Activated T-helper 1 cell treated with anti-CD3 and anti-CD28 coated beads, Interleukin-12 subunit alpha, Interleukin-12 subunit beta, Interleukin-2, Interleukin-4 antibody, amounts not matched to agents 30 ng/mL and 10 ng/mL and 1 ng/mL, durations not matched to agents 14 hours and 24 hours and 36 hours (primary cell): ENCODE results near the gene FGF22. TPM values are rescaled to one million over a fixed set of nuclear protein-coding genes. Genes with fewer than 3 reads are reported as not detected.

Source experiments
- DNase-seq: peaks from one replicate; pipeline ENCODE4 v3.0.0; 2021; ENCODE audit warnings: low spot score
- H3K27ac Mint-ChIP-seq: one replicate; pipeline ENCODE4 v1.8.0; 2021; ENCODE audit warnings: mild to moderate bottlenecking, mixed read lengths
- H3K27me3 Mint-ChIP-seq: one replicate; pipeline ENCODE4 v1.8.0; 2022; ENCODE audit warnings: mild to moderate bottlenecking, moderate library complexity, mixed read lengths; ENCODE audit not compliant: insufficient read depth
- H3K36me3 Mint-ChIP-seq: one replicate; pipeline ENCODE4 v1.8.0; 2021; ENCODE audit warnings: low read depth, mixed read lengths
- H3K4me1 Mint-ChIP-seq: one replicate; pipeline ENCODE4 v1.8.0; 2021; ENCODE audit warnings: low read depth, mixed read lengths
- H3K4me3 Mint-ChIP-seq: one replicate; pipeline ENCODE4 v1.8.0; 2021; ENCODE audit warnings: mild to moderate bottlenecking, moderate library complexity, mixed read lengths
- H3K9me3 Mint-ChIP-seq: one replicate; pipeline ENCODE4 v1.8.0; 2021; ENCODE audit warnings: mixed read lengths
- intact Hi-C: fragments of 100-400 bp; cut with micrococcal nuclease; formaldehyde crosslinking; loops from one replicate; pipeline ENCODE4 v1.15.1; 2024
- total RNA-seq: library from RNA; stranded (reverse); gene quantifications from 2 replicates; pipeline ENCODE4 v1.2.3, GENCODE V29; 2022

The FGF22 gene
- total RNA-seq, 1 donor from 2014 or later = not detected

GRCh38 chr19:655691-656090 lies 16.0 kb downstream of the FGF22 start:
- intact Hi-C loops = no loop called here
- Mint-ChIP-seq H3K4me1 (peaks cover 9% of the 10 kb centered on the region), H3K27ac (no peak overlapping the region), H3K4me3 (no peak overlapping the region), H3K9me3 (no peaks in the 10 kb centered on the region), H3K36me3 (peaks cover 9% of the 10 kb centered on the region), H3K27me3 (no peaks in the 10 kb centered on the region)
- DNase-seq = no peak

GRCh38 chr19:656751-657559 lies 17.3 kb downstream of the FGF22 start:
- Mint-ChIP-seq H3K9me3 (no peaks in the 10 kb centered on the region), H3K27ac (no peak overlapping the region), H3K4me3 (no peak overlapping the region), H3K4me1 (peaks cover 19% of the 10 kb centered on the region), H3K27me3 (no peaks in the 10 kb centered on the region), H3K36me3 (peaks cover 9% of the 10 kb centered on the region)
- DNase-seq = no peak
- intact Hi-C loops = no loop called here

GRCh38 chr19:657611-658010 lies 17.9 kb downstream of the FGF22 start:
- H3K4me3 Mint-ChIP-seq = no peak overlapping the region
- H3K9me3 Mint-ChIP-seq = no peaks in the 10 kb centered on the region
- peaks cover 19% of the 10 kb centered on the region for H3K4me1 Mint-ChIP-seq
- H3K27ac Mint-ChIP-seq = no peak overlapping the region
- no peak for DNase-seq
- intact Hi-C loops = no loop called here
- H3K36me3 Mint-ChIP-seq = peaks cover 9% of the 10 kb centered on the region
- no peaks in the 10 kb centered on the region for H3K27me3 Mint-ChIP-seq

- intact Hi-C loops = no loop called here
- peaks cover 19% of the 10 kb centered on the region for H3K4me1 Mint-ChIP-seq
- no peak for DNase-seq
- no peaks in the 10 kb centered on the region for H3K27me3 Mint-ChIP-seq
- peaks cover 9% of the 10 kb centered on the region for H3K36me3 Mint-ChIP-seq
- no peak overlapping the region for H3K4me3 Mint-ChIP-seq
- no peaks in the 10 kb centered on the region for H3K9me3 Mint-ChIP-seq
- no peak overlapping the region for H3K27ac Mint-ChIP-seq
Observed at GRCh38 chr19:658059-658839, 18.6 kb downstream of the FGF22 start.

GRCh38 chr19:658916-659839 lies 19.5 kb downstream of the FGF22 start:
- H3K27me3 Mint-ChIP-seq = no peaks in the 10 kb centered on the region
- no peaks in the 10 kb centered on the region for H3K9me3 Mint-ChIP-seq
- intact Hi-C loops = no loop called here
- H3K4me1 Mint-ChIP-seq = peaks cover 27% of the 10 kb centered on the region
- peak overlapping the region; percentile 95 for H3K4me3 Mint-ChIP-seq
- DNase-seq = no peak
- H3K27ac Mint-ChIP-seq = no peak overlapping the region
- H3K36me3 Mint-ChIP-seq = peaks cover 9% of the 10 kb centered on the region

- intact Hi-C loops = loop anchor here (1.0 to 5.0 kb wide), 6 partner anchors 22 to 266 kb away; partner anchors contain the start of genes ARID3A, BSG, FGF22 and POLRMT
- Mint-ChIP-seq H3K36me3 (peaks cover 5% of the 10 kb centered on the region), H3K9me3 (no peaks in the 10 kb centered on the region), H3K4me1 (peaks cover 33% of the 10 kb centered on the region), H3K27ac (peak overlapping the region; percentile 97), H3K27me3 (no peaks in the 10 kb centered on the region), H3K4me3 (peak overlapping the region; percentile 95)
- DNase-seq = no peak
Observed at GRCh38 chr19:660793-661426, 21.2 kb downstream of the FGF22 start.

- Mint-ChIP-seq H3K9me3 (no peaks in the 10 kb centered on the region), H3K27ac (peak overlapping the region; percentile 97), H3K4me3 (peak overlapping the region; percentile 95), H3K4me1 (peaks cover 33% of the 10 kb centered on the region), H3K27me3 (no peaks in the 10 kb centered on the region), H3K36me3 (peaks cover 5% of the 10 kb centered on the region)
- intact Hi-C loops = loop anchor here (1.0 to 5.0 kb wide), 6 partner anchors 22 to 266 kb away; partner anchors contain the start of genes ARID3A, BSG, FGF22 and POLRMT
- peak; percentile 71 for DNase-seq
Observed at GRCh38 chr19:661427-662196, 21.9 kb downstream of the FGF22 start.

GRCh38 chr19:662207-662961 lies 22.7 kb downstream of the FGF22 start:
- H3K4me3 Mint-ChIP-seq = peak overlapping the region; percentile 95
- no peaks in the 10 kb centered on the region for H3K9me3 Mint-ChIP-seq
- H3K4me1 Mint-ChIP-seq = peaks cover 33% of the 10 kb centered on the region
- H3K36me3 Mint-ChIP-seq = peaks cover 5% of the 10 kb centered on the region
- DNase-seq = peak; percentile 68
- no peaks in the 10 kb centered on the region for H3K27me3 Mint-ChIP-seq
- intact Hi-C loops = loop anchor here (5.0 kb wide), 2 partner anchors 200 to 265 kb away; partner anchors contain the start of gene ARID3A
- peak overlapping the region; percentile 97 for H3K27ac Mint-ChIP-seq

- H3K36me3 Mint-ChIP-seq = peaks cover 5% of the 10 kb centered on the region
- DNase-seq = peak; percentile 84
- peak within 1 kb of the TSS; percentile 97 for H3K27ac Mint-ChIP-seq
- no peaks in the 10 kb centered on the region for H3K27me3 Mint-ChIP-seq
- peaks cover 33% of the 10 kb centered on the region for H3K4me1 Mint-ChIP-seq
- H3K9me3 Mint-ChIP-seq = no peaks in the 10 kb centered on the region
- H3K4me3 Mint-ChIP-seq = peak within 1 kb of the TSS; percentile 95
- intact Hi-C loops = loop anchor here (1.0 to 5.0 kb wide), 4 partner anchors 17 to 264 kb away; partner anchors contain the start of genes ARID3A and PTBP1
Observed at GRCh38 chr19:662962-663681, 23.4 kb downstream of the FGF22 start, which contains the start of gene RNF126. Gene RNF126 (minus strand): TSS chr19:663214. CDS start chr19:663121, 93 bp downstream.

- Mint-ChIP-seq H3K27me3 (peaks cover 6% of the 10 kb centered on the region), H3K36me3 (peaks cover 5% of the 10 kb centered on the region), H3K4me3 (peak overlapping the region; percentile 79), H3K9me3 (no peaks in the 10 kb centered on the region), H3K4me1 (peaks cover 33% of the 10 kb centered on the region), H3K27ac (peak overlapping the region; percentile 89)
- no peak for DNase-seq
- intact Hi-C loops = loop anchor here (1.0 to 5.0 kb wide), 4 partner anchors 17 to 264 kb away; partner anchors contain the start of genes ARID3A and PTBP1
Observed at GRCh38 chr19:663682-664117, 24.0 kb downstream of the FGF22 start.
